ENCODE results near the gene RPS25.
"Not testable (repeated sequence)": the region's sequence is repeated elsewhere in the genome, so short reads cannot be mapped to it uniquely, and the experiment has no call there.

The RPS25 gene

DNA sequence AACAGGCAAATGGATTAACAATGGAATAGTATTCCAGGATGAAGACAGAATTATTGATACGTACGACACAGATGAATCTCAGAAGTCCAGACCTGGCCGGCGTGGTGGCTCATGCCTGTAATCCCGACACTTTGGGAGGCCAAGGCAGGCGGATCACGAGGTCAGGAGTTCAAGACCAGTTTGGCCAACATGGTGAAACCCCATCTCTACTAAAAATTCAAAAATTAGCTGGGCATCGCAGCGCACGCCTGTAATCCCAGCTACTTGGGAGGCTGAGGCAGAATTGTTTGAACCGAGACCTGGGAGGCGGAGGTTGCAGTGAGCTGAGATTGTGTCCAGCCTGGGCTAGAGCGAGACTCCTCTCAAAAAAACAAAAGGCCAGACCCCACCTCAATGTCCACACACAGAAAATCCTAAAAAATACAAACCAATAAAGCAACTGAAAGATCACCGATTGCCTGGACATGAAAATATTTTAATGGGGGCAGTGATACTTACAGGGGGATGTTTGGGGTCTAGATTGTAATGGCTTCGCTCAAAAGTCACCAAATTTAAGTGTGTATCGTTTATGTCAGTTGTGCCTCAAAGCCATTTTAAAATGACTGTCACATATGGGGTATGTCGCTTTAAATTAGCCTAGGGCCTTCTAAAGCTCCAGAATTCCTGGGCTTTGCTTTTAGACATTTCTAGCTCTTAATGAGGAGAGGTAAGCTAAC is 3.8 kb downstream of the RPS25 start:
- DNase-seq (ENCODE audit: low read depth) = no peak

DNA sequence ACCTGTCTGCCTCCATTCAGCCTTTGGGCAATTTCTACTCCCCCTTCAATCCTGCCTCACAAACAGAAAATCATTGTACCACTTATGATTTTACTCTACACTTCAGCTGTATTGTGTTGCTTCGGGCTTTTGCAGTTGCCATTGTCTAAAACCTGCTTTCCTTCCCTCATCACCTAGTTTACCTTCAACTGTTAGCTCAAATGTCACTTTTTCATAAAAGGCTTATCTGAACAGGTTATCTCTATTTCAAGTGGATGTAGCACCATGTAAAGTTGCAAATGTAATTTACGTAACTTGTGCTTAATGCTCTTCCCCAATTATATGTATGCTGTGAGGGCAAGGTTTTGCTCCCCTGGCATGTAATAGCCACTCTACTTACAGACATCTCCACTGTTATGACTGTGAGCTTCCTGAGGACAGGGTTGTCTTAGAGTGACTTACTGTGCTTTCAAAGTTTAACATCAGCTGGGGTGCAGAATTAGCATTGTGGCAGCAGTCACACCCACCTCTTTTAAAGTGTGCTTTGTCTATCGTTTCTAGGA is 5.4 kb downstream of the RPS25 start:
- no peak for DNase-seq (ENCODE audit: low read depth)

DNA sequence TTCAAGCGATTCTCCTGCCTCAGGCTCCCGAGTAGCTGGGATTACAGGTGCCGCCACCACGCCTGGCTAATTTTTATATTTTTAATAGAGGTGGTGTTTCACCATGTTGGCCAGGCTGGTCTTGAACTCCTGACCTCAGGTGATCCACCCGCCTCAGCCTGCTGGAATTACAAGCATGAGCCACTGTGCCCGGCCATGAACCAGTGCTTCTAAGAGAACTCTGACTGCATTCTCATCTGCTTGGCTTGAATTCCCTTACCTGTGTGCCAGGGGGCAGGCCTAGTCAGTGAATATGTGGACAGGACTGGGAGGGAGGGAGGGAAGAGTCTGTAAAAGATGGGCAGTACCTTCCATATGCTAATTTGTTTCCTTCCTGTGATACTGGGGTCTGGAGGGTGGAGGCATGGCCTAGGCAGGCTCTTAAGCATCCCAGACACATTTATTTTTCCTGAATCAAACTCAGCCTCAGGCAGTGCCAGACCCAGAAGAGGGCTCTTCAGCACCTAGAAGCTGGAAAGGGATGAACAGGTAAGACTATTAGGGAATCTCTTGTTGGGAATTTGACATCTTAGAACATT is 6.6 kb downstream of the RPS25 start:
- DNase-seq (ENCODE audit: low read depth) = no peak

DNA sequence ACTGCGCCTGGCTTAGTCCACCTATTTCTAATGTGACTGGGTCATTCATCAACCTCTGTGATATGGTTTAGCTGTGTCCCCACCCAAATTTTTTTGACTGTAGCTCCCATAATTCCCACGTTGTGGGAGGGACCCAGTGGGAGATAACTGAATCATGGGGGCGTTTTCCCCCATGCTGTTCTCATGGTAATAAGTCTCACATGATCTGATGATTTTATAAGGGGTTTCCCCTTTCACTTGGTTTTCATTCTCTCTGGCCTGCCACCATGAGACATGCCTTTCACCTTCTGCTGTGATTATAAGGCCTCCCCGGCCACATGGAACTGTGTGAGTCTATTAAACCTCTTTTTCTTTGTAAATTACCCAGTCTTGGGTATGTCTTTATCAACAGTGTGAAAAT is 11.5 kb downstream of the RPS25 start:
- no peak for DNase-seq (ENCODE audit: low read depth)

DNA sequence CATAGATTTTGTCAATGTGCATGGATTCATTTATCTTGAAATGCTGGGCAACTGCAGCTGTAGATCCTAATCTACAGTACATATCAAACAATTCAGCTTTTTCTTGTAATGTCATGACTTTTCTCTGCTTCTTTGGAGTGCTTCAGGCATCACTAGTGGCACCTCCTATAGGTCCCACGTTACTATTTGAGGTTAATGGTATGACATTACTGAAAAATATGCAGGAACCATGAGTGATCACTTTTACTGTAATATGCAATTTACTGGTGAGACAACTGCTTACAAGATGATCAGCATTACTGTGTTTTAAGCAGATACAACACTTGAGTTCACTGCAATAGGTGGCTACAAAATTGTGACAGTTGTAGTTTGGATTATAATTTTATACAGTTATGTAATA is 17.2 kb downstream of the RPS25 start:
- DNase-seq (ENCODE audit: low read depth) = no peak

DNA sequence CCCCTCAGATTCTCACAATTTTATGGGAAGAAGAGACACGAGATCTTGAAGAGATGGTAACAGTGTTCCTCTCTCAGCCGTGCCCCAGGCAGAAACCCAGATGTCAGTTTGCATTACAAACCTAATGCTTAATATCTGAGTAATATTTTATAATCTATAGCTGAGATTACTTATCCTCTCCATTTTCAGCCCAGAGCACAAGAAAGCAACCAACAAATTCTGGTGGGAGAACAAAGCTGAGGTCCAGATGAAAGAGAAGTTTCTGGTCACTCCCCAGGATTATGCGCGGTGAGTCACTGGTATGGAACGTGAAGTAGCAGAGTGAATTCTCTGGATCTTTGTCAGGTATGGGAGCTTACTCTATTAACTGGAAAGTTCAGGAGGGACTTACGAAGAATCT is 19.3 kb downstream of the RPS25 start:
- DNase-seq (ENCODE audit: low read depth) = peak; percentile 28

DNA sequence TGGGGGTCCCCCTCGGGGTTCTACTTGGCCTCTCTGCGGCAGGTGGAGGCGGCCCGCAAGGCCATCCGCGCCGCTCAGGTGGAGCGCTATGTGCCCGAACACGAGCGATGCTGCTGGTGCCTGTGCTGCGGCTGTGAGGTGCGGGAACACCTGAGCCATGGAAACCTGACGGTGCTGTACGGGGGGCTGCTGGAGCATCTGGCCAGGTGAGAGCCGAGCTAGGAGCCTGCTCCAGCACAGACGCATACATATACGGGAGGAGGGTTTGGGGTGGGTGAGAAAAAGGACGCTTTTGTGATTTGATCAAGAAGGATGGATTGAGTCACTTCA is 19.8 kb downstream of the RPS25 start:
- DNase-seq (ENCODE audit: low read depth) = no peak

DNA sequence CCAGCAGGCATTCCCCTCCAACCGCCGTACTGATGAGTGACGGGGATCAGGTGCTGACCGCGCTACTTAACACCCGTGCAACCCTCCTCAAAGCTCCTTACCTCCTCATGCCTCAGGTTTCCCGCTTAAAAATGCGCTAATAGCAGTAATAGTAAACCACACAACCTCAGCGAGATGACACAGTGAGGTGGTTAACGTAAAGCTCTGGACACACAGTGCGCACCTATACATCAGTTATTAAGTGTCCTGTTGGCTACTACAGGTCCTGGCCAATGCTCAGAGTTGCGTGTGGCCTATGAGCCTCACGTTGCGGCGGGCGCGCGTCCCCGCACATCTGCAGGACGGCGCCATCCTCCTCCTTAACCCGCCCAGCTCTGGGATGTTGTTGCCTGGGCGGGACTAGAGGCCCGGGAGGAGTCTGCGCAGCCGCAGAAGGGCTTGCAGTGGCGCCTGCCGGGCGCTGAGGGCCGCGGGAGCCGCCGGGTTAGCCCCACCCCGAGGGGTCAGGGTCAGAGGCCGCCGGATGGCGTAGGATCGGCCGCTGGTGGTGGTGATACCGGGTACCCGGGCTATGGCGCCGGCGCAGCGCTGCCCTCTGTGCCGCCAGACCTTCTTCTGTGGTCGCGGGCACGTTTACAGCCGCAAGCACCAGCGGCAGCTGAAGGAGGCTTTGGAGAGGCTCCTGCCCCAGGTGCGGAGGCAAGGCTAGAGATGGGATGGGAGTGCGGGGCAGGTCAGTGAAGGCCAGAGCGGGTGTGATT is 20.3 kb downstream of the RPS25 start, which contains the start of gene CENATAC:
Gene CENATAC (plus strand): TSS at position 512 of the 761 bp plus-strand sequence. CDS start 60 bp downstream, at position 572.
- DNase-seq (ENCODE audit: low read depth) = peak; percentile 83

DNA sequence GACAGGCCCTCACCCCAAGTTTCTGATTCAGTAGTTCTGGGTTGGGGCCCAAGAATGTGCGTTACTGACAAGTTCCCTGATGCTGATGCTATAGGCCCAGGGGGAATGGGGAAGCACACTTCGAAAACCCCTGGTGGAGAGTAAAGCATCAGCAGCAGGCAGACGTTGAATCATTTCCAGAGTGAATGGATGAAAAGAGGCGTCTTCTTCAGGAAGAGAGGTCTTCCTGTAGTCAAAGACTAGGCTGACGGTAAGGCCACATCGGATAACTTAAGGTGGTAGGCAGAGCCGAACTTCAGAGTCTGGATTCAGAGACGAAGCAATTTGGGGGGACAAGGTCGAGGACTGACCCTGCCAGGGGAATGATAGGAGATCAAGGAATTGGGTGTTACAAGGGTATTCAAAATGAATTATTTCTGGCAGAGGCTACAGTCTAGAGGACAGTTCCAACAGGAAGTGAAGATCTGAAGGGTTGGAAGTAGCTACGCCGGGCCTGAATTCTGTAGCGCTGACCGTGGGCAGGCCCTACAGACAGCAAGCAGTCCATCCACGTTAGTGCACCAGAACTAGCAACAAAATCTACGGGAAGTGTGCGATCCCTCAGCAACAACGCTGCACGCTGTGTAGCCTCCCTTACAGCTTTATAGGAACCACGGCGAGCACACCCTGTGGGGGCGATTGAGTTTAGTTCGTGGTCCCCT is 21.1 kb downstream of the RPS25 start:
- no peak for DNase-seq (ENCODE audit: low read depth)

DNA sequence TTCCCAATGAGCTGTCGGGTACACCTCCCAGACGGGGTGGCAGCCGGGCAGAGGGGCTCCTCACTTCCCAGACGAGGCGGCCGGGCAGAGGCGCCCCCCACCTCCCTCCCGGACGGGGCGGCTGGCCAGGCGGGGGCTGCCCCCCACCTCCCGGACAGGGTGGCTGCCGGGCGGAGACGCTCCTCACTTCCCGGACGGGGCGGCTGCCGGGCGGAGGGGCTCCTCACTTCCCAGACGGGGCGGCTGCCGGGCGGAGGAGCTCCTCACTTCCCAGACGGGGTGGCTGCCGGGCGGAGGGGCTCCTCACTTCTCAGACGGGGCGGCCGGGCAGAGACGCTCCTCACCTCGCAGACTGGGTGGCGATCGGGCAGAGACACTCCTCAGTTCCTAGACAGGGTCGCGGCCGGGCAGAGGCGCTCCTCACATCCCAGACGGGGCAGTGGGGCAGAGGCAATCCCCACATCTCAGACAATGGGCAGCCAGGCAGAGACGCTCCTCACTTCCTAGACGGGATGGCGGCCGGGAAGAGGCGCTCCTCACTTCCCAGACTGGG is 26.6 kb downstream of the RPS25 start:
- DNase-seq (ENCODE audit: low read depth) = not testable (repeated sequence)

DNA sequence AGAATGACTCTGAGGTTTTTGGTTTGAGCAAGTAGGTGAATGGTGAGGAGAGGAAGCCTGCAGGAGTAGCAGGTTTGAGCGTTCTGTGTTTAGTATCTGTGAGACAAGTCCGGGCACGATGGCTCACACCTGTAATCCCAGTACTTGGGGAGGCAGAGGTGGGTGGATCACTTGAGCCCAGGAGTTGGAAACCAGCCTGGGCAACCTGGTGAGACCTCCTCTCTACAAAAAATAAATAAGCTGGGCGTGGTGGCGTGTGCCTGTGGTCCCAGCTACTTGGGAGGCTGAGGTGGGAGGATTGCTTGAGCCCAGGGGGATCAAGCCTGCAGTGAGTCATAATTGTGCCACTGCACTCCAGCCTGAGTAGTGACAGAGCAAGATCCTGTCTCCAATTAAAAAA is 29.9 kb downstream of the RPS25 start:
- no peak for DNase-seq (ENCODE audit: low read depth)

DNA sequence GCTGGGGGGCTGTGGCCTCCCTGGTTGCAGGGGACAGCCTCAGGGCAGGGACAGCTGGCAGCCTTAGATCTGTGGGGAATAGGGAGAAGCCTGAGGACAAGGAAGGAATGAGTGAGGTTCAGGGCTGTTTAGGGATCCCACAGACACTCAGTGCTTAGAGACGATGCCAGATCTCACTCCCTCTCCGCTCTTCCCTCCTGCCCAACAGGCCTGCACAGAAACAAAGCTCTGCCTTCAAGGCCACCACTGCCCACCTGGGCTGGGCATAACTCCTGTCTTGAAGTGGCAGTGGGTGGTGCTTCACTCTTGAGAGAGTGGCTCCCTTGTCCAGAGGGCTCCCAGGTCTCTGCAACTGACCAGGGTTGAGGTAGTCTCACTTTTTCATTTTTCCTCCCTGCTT is 33.3 kb downstream of the RPS25 start:
- no peak for DNase-seq (ENCODE audit: low read depth)

DNA sequence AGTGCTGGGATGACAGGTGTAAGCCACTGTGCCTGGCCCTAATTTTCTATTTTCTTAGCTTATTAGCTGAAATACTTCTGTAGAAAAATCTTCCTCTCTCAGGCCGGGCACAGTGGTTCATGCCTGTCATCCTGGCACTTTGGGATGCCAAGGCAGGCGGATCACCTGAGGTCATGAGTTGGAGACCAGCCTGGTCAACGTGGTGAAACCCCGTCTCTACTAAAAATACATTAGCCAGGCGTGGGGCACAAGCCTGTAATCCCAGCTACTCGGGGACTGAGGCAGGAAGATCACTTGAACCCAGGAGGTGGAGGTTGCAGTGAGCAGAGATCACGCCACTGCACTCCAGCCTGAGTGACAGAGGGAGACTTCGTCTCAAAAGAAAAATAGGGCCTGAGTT is 33.8 kb downstream of the RPS25 start:
- not testable (repeated sequence) for DNase-seq (ENCODE audit: low read depth)

DNA sequence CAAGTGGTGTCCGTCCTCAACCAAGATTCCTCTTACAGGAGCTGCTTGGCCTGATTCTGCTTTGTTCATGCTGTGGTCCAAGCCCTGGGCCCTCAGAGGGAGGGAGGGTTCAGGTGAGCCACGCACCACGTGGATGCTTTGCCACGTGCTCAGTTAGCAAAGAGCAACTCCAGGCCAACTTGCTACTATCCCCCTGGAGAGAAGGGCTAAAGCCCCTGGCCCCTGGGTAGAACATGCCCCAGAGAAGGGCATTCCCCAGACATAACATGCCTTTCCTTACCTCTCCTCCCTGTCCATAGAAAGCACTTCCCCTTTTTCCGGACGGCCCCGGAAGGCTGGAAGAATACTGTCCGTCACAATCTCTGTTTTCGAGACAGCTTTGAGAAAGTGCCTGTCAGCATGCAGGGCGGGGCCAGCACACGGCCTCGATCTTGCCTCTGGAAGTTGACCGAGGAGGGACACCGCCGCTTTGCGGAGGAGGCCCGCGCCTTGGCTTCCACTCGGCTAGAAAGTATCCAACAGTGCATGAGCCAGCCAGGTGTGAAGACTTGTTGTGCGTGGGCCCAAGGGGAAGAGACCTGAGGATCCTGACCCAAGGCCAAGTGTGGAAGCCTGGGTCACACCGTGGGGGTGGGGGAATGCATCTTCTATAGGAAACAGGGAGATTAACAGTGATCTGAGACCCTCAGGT is 37.8 kb downstream of the RPS25 start:
- DNase-seq (ENCODE audit: low read depth) = no peak

DNA sequence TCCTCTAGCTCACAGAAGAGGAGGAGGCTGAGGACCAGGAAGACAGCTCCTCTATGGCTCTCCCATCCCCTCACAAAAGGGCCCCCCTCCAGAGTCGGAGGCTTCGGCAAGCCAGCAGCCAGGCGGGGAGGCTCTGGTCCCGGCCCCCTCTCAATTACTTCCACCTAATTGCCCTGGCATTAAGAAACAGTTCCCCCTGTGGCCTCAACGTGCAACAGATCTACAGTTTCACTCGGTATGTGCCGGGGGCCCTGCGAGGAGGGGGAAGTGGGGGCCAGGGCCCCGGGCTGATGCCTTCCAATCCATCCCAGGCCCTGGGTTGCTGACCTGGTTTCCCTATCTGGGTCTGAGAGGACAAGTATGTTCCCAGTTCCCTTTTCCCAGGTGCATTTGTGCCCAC is 38.7 kb downstream of the RPS25 start:
- DNase-seq (ENCODE audit: low read depth) = no peak

DNA sequence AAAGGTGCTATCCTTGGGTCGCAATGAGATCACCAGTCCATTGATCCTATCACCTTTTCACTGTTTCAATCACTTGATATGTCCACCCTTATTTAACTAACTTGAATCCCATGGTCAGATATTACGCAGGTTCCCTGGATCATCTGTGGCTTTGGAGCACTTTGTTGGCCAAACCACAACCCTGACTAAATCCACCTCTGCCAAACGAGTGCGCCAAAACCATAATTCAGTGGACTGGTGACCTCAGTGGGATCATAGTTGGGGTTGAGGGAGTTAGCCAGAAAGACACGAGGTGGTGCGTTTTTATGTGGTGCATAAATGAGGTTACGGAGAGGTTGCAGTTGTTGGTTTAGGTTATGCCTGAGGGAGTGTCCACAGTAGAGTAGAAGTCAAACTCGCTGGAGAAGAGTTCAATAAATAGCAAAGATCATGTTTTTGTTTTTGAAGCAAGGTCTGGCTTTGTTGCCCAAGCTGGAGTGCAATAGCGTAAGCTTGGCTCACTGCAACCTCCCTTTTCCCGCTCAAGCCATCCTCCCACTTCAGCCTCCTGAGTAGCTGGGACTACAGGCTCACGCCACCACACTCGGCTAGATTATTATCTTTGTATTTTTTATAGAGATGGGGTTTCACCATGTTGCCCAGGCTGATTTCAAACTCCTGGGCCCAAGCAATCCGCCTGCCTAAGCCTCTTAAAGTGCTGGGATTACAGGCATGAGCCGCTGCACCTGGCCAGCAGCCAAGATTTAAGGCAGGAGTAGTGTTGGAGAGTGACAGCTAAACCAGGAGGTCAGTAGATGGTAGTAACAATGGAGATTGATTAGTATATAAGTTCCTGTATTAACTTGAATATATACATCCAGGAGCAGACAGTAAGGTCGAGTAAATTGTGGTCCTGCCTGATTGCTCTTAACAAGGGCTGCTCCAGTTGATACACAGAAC is 42.1 kb downstream of the RPS25 start:
- no peak for DNase-seq (ENCODE audit: low read depth)

DNA sequence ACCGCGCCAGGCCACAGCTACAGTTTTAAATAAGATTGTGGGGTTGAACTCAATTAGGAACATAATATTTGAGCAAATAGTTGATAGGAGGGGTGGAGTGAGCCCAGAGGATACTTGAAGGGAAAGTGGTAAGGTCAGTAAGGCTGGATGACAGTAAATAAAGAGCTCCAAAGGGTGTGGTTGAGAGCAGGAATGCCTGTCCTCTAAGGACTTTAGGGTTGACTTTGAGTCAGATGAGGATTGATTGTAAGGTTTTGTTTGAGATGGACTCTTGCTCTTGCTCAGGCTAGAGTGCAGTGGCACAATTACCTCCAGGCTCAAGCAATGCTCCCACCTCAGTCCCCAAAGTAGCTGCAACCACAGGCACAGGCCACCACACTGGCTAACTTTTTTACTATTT is 44.2 kb downstream of the RPS25 start:
- DNase-seq (ENCODE audit: low read depth) = no peak

DNA sequence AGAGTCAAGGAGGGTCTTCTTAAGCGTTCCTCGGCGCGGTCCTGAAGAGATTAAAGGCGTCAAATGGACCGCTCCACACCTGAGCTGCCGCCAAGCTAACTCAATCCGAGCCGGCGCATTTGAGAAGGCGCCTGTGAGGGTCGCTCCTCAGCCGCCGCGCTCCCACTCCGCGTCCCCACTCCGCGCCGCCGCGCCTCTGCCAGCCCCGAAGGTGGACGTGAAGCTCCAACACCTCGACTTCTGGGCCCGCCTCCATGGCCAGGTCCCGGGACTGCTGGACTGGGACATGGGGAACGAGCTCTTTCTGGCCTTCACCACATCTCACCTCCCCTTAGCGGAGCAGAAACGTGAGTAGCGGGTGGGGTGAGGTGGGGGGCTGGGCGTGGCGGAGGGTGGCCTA is 46.5 kb downstream of the RPS25 start, which contains the start of gene FOXR1:
Gene FOXR1 (plus strand): TSS at position 116 of the 400 bp plus-strand sequence. CDS start 171 bp downstream, at position 287.
- no peak for DNase-seq (ENCODE audit: low read depth)

DNA sequence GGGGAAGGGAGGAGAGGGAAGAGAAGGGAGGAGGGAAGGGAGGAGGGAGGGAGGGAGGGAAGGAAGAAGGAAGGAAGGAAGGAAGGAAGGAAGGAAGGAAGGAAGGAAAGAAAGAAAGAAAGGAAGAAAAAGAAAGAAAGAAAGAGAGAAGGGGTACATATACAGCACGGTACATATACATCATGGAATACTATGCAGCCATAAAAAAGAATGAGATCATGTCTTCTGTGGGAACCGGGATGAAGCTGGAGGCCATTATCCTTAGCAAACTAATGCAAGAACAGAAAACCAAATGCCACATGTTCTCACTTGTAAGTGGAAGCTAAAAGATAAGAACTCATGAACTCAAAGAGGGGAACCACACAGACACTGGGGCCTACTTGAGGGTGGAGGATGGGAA is 48.6 kb downstream of the RPS25 start:
- not testable (repeated sequence) for DNase-seq (ENCODE audit: low read depth)

All from fibroblast of the conjunctiva (primary cell).